Activated naive CD4-positive, alpha-beta T cell treated with anti-CD3 and anti-CD28 coated beads, Interleukin-2, amount 50 U/mL, for 72 hours (primary cell): ENCODE measurements around the gene TUBGCP6. TPM values are rescaled to one million over a fixed set of nuclear protein-coding genes. Genes with fewer than 3 reads are reported as not detected.

Experiments
- ATAC-seq, 2 donors: fragments of 150-1000 bp; cut with Tn5 transposase; 2 replicates each; pipeline ENCODE4 v1.10.0; 2021; ENCODE audit warnings: mild to moderate bottlenecking in 2 of 2, moderate library complexity in 2 of 2
- DNase-seq, 2 donors: peaks; one replicate each; pipeline ENCODE4 v3.0.0; 2021 to 2022; ENCODE audit warnings: low spot score in 2 of 2
- H3K27ac Mint-ChIP-seq, 2 donors: one replicate each; pipeline ENCODE4 v1.8.0; 2022; ENCODE audit warnings: mild to moderate bottlenecking in 2 of 2, mixed read lengths in 2 of 2
- H3K36me3 Mint-ChIP-seq, 2 donors: one replicate each; pipeline ENCODE4 v1.8.0; 2022; ENCODE audit warnings: mixed read lengths in 2 of 2
- H3K9me3 Mint-ChIP-seq, 2 donors: one replicate each; pipeline ENCODE4 v1.8.0; 2022; ENCODE audit warnings: mixed read lengths in 2 of 2
- total RNA-seq, 2 donors: library from RNA; stranded (reverse); gene quantifications; one replicate each; pipeline ENCODE4 v1.2.3, GENCODE V29; 2022

The TUBGCP6 gene
- total RNA-seq, 2 donors from 2014 or later = 49.6 to 50.9 TPM

GRCh38 chr22:50259302-50259701 lies 14.5 kb upstream of the TUBGCP6 start:
- no peak overlapping the region for H3K27ac Mint-ChIP-seq
- no peaks in the 10 kb centered on the region for H3K36me3 Mint-ChIP-seq
- DNase-seq = no peak
- H3K9me3 Mint-ChIP-seq = no peaks in the 10 kb centered on the region
- ATAC-seq = no peak

GRCh38 chr22:50258361-50259292 lies 13.8 kb upstream of the TUBGCP6 start:
- Mint-ChIP-seq H3K27ac (no peak overlapping the region), H3K9me3 (no peaks in the 10 kb centered on the region), H3K36me3 (no peaks in the 10 kb centered on the region)
- ATAC-seq = no peak
- no peak for DNase-seq

GRCh38 chr22:50257451-50258360 lies 12.9 kb upstream of the TUBGCP6 start:
- H3K9me3 Mint-ChIP-seq = no peaks in the 10 kb centered on the region
- DNase-seq (no peak), ATAC-seq (no peak)
- no peak overlapping the region for H3K27ac Mint-ChIP-seq
- H3K36me3 Mint-ChIP-seq = no peaks in the 10 kb centered on the region

GRCh38 chr22:50257041-50257440 lies 12.2 kb upstream of the TUBGCP6 start:
- DNase-seq (no peak), ATAC-seq (no peak)
- Mint-ChIP-seq H3K9me3 (no peaks in the 10 kb centered on the region), H3K36me3 (no peaks in the 10 kb centered on the region), H3K27ac (no peak overlapping the region)

- H3K9me3 Mint-ChIP-seq = no peaks in the 10 kb centered on the region
- H3K27ac Mint-ChIP-seq = no peak overlapping the region
- ATAC-seq (no peak), DNase-seq (no peak)
- no peaks in the 10 kb centered on the region for H3K36me3 Mint-ChIP-seq
These were observed 11.5 kb upstream of the TUBGCP6 start for GRCh38 chr22:50256258-50256862.

GRCh38 chr22:50255607-50256006 lies 10.8 kb upstream of the TUBGCP6 start:
- Mint-ChIP-seq H3K9me3 (no peaks in the 10 kb centered on the region), H3K36me3 (no peaks in the 10 kb centered on the region), H3K27ac (no peak overlapping the region)
- ATAC-seq = no peak
- no peak for DNase-seq

GRCh38 chr22:50255099-50255498 lies 10.3 kb upstream of the TUBGCP6 start:
- Mint-ChIP-seq H3K36me3 (no peaks in the 10 kb centered on the region), H3K9me3 (no peaks in the 10 kb centered on the region), H3K27ac (no peak overlapping the region)
- no peak for DNase-seq
- ATAC-seq = no peak

GRCh38 chr22:50253941-50254340 lies 9.1 kb upstream of the TUBGCP6 start:
- Mint-ChIP-seq H3K9me3 (no peaks in the 10 kb centered on the region), H3K27ac (no peak overlapping the region), H3K36me3 (no peaks in the 10 kb centered on the region)
- ATAC-seq (no peak), DNase-seq (no peak)

- Mint-ChIP-seq H3K9me3 (no peaks in the 10 kb centered on the region), H3K36me3 (no peaks in the 10 kb centered on the region), H3K27ac (no peak overlapping the region)
- ATAC-seq = no peak
- no peak for DNase-seq
These were observed 8.5 kb upstream of the TUBGCP6 start for GRCh38 chr22:50253046-50253915.

GRCh38 chr22:50252082-50253045 lies 7.5 kb upstream of the TUBGCP6 start:
- Mint-ChIP-seq H3K9me3 (no peaks in the 10 kb centered on the region), H3K27ac (no peak overlapping the region), H3K36me3 (no peaks in the 10 kb centered on the region)
- DNase-seq (peak in 1 of 2 donors; percentile 68), ATAC-seq (peak; percentile 58 to 63)

GRCh38 chr22:50251477-50252081 lies 6.8 kb upstream of the TUBGCP6 start:
- no peaks in the 10 kb centered on the region for H3K36me3 Mint-ChIP-seq
- H3K9me3 Mint-ChIP-seq = no peaks in the 10 kb centered on the region
- no peak for DNase-seq
- no peak overlapping the region for H3K27ac Mint-ChIP-seq
- ATAC-seq = no peak

GRCh38 chr22:50250555-50251476 lies 6.0 kb upstream of the TUBGCP6 start, which contains the start of gene HDAC10:
HDAC10 (minus strand) TSS chr22:50251265; CDS start chr22:50251032, 233 bp downstream.
- Mint-ChIP-seq H3K9me3 (no peaks in the 10 kb centered on the region), H3K36me3 (no peaks in the 10 kb centered on the region), H3K27ac (peak within 1 kb of the TSS in 1 of 2 donors; percentile 81)
- peak; percentile 79 to 89 for DNase-seq
- ATAC-seq = peak; percentile 82 to 91

GRCh38 chr22:50250249-50250554 lies 5.4 kb upstream of the TUBGCP6 start:
- ATAC-seq (no peak), DNase-seq (no peak)
- no peaks in the 10 kb centered on the region for H3K9me3 Mint-ChIP-seq
- no peak overlapping the region for H3K27ac Mint-ChIP-seq
- H3K36me3 Mint-ChIP-seq = peaks cover under 1% of the 10 kb centered on the region in 2 donors
